Erythroblast (primary cell): Measurements from ENCODE around the gene SPATA20.

ENCODE experiments used
- DNase-seq, 2 experiments: peaks; one replicate each; lab custom pipeline; 2025; lab: John Stamatoyannopoulos, UW
- GATA1 ChIP-seq: IDR thresholded peaks from 2 replicates; pipeline ENCODE4 v1.6.1; 2011; ENCODE audit warnings: low read depth, mild to moderate bottlenecking, control low read depth, low read length, moderate library complexity
- POLR2A ChIP-seq: IDR thresholded peaks from 2 replicates; pipeline ENCODE4 v1.6.1; 2011; ENCODE audit warnings: mild to moderate bottlenecking, low read length

The SPATA20 gene

GRCh38 chr17:50590946-50591737 lies 44.2 kb downstream of the SPATA20 start:
- TF ChIP-seq GATA1 = no peak
- no peak for TF ChIP-seq POLR2A
- no peak for DNase-seq

GRCh38 chr17:50593321-50593720 lies 46.3 kb downstream of the SPATA20 start:
- DNase-seq = no peak
- TF ChIP-seq GATA1 (no peak), POLR2A (no peak)

GRCh38 chr17:50594128-50594823 lies 47.3 kb downstream of the SPATA20 start:
- TF ChIP-seq GATA1 (no peak), POLR2A (no peak)
- DNase-seq = no peak

GRCh38 chr17:50594892-50595291 lies 47.9 kb downstream of the SPATA20 start:
- no peak for TF ChIP-seq POLR2A
- TF ChIP-seq GATA1 = no peak

GRCh38 chr17:50596191-50597037 lies 49.4 kb downstream of the SPATA20 start:
- DNase-seq = peak in 1 of 2 experiments; percentile 37

More at GRCh38 chr17:50594892-50595291, 47.9 kb downstream of the SPATA20 start:
- DNase-seq = no peak

GRCh38 chr17:50598487-50598886 lies 51.5 kb downstream of the SPATA20 start:
- DNase-seq = no peak
- TF ChIP-seq GATA1 = no peak
- TF ChIP-seq POLR2A = no peak

More at GRCh38 chr17:50596191-50597037, 49.4 kb downstream of the SPATA20 start:
- no peak for TF ChIP-seq GATA1
- no peak for TF ChIP-seq POLR2A

GRCh38 chr17:50599606-50600005 lies 52.6 kb downstream of the SPATA20 start:
- no peak for DNase-seq
- TF ChIP-seq GATA1 (no peak), POLR2A (no peak)

- no peak for TF ChIP-seq POLR2A
- no peak for TF ChIP-seq GATA1
- no peak for DNase-seq
Observed at GRCh38 chr17:50601823-50602375, 54.9 kb downstream of the SPATA20 start.

- no peak for TF ChIP-seq POLR2A
- no peak for TF ChIP-seq GATA1
- DNase-seq = no peak
Observed at GRCh38 chr17:50602836-50603235, 55.9 kb downstream of the SPATA20 start.

- peak in 1 of 2 experiments; percentile 11 for DNase-seq
- TF ChIP-seq POLR2A = no peak
- no peak for TF ChIP-seq GATA1
Observed at GRCh38 chr17:50603340-50603739, 56.4 kb downstream of the SPATA20 start.

- no peak for DNase-seq
- TF ChIP-seq POLR2A = no peak
- no peak for TF ChIP-seq GATA1
Observed at GRCh38 chr17:50604513-50604912, 57.5 kb downstream of the SPATA20 start.

GRCh38 chr17:50605429-50605828 lies 58.5 kb downstream of the SPATA20 start:
- TF ChIP-seq POLR2A (no peak), GATA1 (no peak)
- DNase-seq = no peak
